ENCODE data around the gene RORC. TPM values are rescaled to one million over a fixed set of nuclear protein-coding genes. Genes with fewer than 3 reads are reported as not detected.

Gene RORC
- total RNA-seq, 2 donors from 2014 or later: not detected

DNA sequence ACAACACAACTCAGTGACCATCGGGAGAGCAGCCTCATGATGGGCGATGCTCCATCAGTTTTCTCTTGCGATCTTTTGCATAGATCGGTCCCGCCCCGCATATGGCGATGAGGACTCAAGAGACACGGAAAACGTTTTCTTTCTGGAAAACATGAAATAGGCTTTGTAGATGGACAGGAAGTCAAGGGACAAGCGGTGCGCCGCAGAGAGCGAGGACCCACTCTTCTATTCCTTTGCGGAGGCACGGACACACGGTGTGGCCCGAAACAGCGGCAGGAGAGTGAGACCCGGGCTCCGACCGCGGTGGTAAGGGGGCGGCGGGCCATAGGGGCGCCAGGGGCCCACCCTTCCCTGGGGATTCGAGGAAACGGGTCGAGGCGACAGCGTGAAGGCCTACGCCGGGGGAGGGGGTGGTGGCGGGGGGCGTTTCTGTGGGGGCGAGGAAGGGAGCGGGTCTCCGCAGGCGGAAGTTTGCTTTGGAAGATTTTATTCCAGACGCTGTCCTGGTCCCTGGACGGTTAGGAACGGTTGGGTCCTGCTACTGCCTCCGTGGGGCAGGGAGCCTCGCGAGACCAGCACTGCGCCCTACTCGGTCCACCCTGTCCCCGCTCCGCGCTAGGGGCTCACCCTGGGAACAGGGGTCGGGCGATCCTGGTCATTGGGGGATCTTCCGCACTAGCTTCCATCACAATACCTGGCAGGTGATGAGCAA, 40.5 kb downstream of the RORC start:
- H3K9me3 ChIP-seq (ENCODE audit: control insufficient read depth, low read length): no peaks in the 10 kb centered on the region
- 1% methylated on average over 17 to 52 of the region's 52 CpGs for WGBS, 2 experiments (ENCODE audit: insufficient coverage in 1 of 2, insufficient read length in 1 of 2)
- Mint-ChIP-seq H3K27me3 (ENCODE audit: insufficient read depth) (no peaks in the 10 kb centered on the region), H3K9me3 (no peaks in the 10 kb centered on the region), H3K4me1 (peaks cover 9% of the 10 kb centered on the region), H3K4me3 (peak overlapping the region; percentile 82), H3K27ac (peak overlapping the region; percentile 86), H3K36me3 (ENCODE audit: low read depth) (no peaks in the 10 kb centered on the region)
- H3K4me1 ChIP-seq (ENCODE audit: control insufficient read depth, insufficient read depth, low read length): no peaks in the 10 kb centered on the region
- H3K27me3 ChIP-seq (ENCODE audit: control insufficient read depth, insufficient read depth, low read length, poor library complexity, severe bottlenecking): peaks cover 7% of the 10 kb centered on the region
- TF ChIP-seq, protein P1, sequence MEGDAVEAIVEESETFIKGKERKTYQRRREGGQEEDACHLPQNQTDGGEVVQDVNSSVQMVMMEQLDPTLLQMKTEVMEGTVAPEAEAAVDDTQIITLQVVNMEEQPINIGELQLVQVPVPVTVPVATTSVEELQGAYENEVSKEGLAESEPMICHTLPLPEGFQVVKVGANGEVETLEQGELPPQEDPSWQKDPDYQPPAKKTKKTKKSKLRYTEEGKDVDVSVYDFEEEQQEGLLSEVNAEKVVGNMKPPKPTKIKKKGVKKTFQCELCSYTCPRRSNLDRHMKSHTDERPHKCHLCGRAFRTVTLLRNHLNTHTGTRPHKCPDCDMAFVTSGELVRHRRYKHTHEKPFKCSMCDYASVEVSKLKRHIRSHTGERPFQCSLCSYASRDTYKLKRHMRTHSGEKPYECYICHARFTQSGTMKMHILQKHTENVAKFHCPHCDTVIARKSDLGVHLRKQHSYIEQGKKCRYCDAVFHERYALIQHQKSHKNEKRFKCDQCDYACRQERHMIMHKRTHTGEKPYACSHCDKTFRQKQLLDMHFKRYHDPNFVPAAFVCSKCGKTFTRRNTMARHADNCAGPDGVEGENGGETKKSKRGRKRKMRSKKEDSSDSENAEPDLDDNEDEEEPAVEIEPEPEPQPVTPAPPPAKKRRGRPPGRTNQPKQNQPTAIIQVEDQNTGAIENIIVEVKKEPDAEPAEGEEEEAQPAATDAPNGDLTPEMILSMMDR (conservative IDR thresholded peaks at IDR 0.05): no peak
- no peaks in the 10 kb centered on the region for H3K36me3 ChIP-seq (ENCODE audit: control insufficient read depth, insufficient read depth, low read length)
- peak overlapping the region; percentile 100 for H3K4me3 ChIP-seq (ENCODE audit: low read length)
- H3K9ac ChIP-seq (ENCODE audit: extremely low read depth, low read length, poor library complexity, severe bottlenecking): peak overlapping the region; percentile 49
- peak overlapping the region; percentile 93 for H3K27ac ChIP-seq (ENCODE audit: low read depth, low read length)
- DNase-seq: peak; percentile 67

GRCh38 chr1:151790071-151790939, 41.3 kb downstream of the RORC start, which contains the start of gene TDRKH:
TDRKH (minus strand) TSS chr1:151790500; CDS start chr1:151783022, 7,478 bp downstream.
- Histone ChIP-seq H3K4me3 (ENCODE audit: low read length) (peak within 1 kb of the TSS; percentile 100), H3K27me3 (ENCODE audit: control insufficient read depth, insufficient read depth, low read length, poor library complexity, severe bottlenecking) (peaks cover 7% of the 10 kb centered on the region), H3K9ac (ENCODE audit: extremely low read depth, low read length, poor library complexity, severe bottlenecking) (peak within 1 kb of the TSS; percentile 49), H3K27ac (ENCODE audit: low read depth, low read length) (peak within 1 kb of the TSS; percentile 93), H3K4me1 (ENCODE audit: control insufficient read depth, insufficient read depth, low read length) (no peaks in the 10 kb centered on the region), H3K9me3 (ENCODE audit: control insufficient read depth, low read length) (no peaks in the 10 kb centered on the region), H3K36me3 (ENCODE audit: control insufficient read depth, insufficient read depth, low read length) (no peaks in the 10 kb centered on the region)
- DNase-seq: peak; percentile 99
- Mint-ChIP-seq H3K27ac (peak within 1 kb of the TSS; percentile 86), H3K27me3 (ENCODE audit: insufficient read depth) (no peaks in the 10 kb centered on the region), H3K36me3 (ENCODE audit: low read depth) (no peaks in the 10 kb centered on the region), H3K4me3 (peak within 1 kb of the TSS; percentile 82), H3K4me1 (peaks cover 9% of the 10 kb centered on the region), H3K9me3 (no peaks in the 10 kb centered on the region)
- 0 to 1% methylated on average over 20 to 58 of the region's 58 CpGs for WGBS, 2 experiments (ENCODE audit: insufficient coverage in 1 of 2, insufficient read length in 1 of 2)
- TF ChIP-seq, protein P1 (conservative IDR thresholded peaks at IDR 0.05): peak; percentile 64

GRCh38 chr1:151787689-151788088, 43.9 kb downstream of the RORC start:
- peaks cover 7% of the 10 kb centered on the region for H3K27me3 ChIP-seq (ENCODE audit: control insufficient read depth, insufficient read depth, low read length, poor library complexity, severe bottlenecking)
- DNase-seq: no peak
- Mint-ChIP-seq H3K27me3 (ENCODE audit: insufficient read depth) (no peaks in the 10 kb centered on the region), H3K4me1 (peaks cover 9% of the 10 kb centered on the region), H3K27ac (no peak overlapping the region), H3K4me3 (no peak overlapping the region), H3K36me3 (ENCODE audit: low read depth) (no peaks in the 10 kb centered on the region), H3K9me3 (no peaks in the 10 kb centered on the region)
- no peaks in the 10 kb centered on the region for H3K36me3 ChIP-seq (ENCODE audit: control insufficient read depth, insufficient read depth, low read length)
- TF ChIP-seq, protein P1 (conservative IDR thresholded peaks at IDR 0.05): no peak
- H3K4me3 ChIP-seq (ENCODE audit: low read length): no peak overlapping the region
- H3K4me1 ChIP-seq (ENCODE audit: control insufficient read depth, insufficient read depth, low read length): no peaks in the 10 kb centered on the region
- WGBS, 2 experiments (ENCODE audit: insufficient coverage in 1 of 2, insufficient read length in 1 of 2): 87 to 88% methylated on average over 1 to 3 of the region's 3 CpGs
- no peak overlapping the region for H3K9ac ChIP-seq (ENCODE audit: extremely low read depth, low read length, poor library complexity, severe bottlenecking)
- H3K9me3 ChIP-seq (ENCODE audit: control insufficient read depth, low read length): no peaks in the 10 kb centered on the region
- H3K27ac ChIP-seq (ENCODE audit: low read depth, low read length): no peak overlapping the region

All from endodermal cell (in vitro differentiated cells).